ENCODE data around the gene LSM12. TPM values are rescaled to one million over a fixed set of nuclear protein-coding genes. Genes with fewer than 3 reads are reported as not detected.
A peak's percentile ranks its signal among the peaks of the same experiment; 100 is the strongest.
"Not testable (repeated sequence)": the region's sequence is repeated elsewhere in the genome, so short reads cannot be mapped to it uniquely, and the experiment has no call there.

The LSM12 gene
- polyA plus RNA-seq, 1 experiment: 57.5 TPM

DNA sequence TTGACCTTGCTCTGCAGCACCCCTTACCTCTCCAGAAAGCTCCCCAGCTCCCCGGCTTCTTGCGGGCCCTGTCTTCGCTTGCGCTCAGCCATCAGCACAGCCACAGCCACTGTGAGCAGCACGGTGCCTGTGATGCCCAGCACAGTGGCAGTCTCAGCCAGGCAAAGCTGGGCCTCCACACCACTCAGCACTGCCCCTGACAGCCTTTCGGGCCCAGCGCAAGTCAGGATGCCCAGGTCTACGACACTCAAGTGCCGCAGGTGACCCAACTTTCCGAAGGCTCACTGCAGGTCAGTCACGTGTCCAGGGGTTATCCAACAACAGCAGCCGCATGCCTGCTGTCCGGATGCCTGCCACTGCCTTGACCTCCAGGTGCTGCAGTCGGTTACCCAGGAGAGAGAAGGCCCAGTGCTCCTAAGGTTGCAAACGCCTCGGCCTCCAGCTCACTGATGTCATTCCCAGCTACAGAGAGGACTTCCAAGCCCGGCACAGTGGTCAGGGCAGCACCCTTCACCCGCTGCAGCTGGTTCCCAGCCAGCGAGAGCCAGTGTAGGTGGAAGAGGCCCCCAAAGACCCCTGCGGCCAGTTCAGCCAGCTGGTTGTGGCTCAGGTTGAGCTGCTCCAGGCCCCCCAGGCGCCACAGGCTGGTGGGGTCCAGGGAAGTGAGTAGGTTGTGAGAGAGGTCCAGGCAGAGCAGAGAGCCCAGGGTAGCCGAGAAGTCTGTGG is 42.8 kb downstream of the LSM12 start:
- H3K27ac ChIP-seq (ENCODE audit: low read depth, low read length): no peak overlapping the region
- no peaks in the 10 kb centered on the region; the same call in 1 of the 2 replicates for H3K9me3 ChIP-seq (ENCODE audit: control insufficient read depth, insufficient read depth, low read length)
- TF ChIP-seq, protein P1, sequence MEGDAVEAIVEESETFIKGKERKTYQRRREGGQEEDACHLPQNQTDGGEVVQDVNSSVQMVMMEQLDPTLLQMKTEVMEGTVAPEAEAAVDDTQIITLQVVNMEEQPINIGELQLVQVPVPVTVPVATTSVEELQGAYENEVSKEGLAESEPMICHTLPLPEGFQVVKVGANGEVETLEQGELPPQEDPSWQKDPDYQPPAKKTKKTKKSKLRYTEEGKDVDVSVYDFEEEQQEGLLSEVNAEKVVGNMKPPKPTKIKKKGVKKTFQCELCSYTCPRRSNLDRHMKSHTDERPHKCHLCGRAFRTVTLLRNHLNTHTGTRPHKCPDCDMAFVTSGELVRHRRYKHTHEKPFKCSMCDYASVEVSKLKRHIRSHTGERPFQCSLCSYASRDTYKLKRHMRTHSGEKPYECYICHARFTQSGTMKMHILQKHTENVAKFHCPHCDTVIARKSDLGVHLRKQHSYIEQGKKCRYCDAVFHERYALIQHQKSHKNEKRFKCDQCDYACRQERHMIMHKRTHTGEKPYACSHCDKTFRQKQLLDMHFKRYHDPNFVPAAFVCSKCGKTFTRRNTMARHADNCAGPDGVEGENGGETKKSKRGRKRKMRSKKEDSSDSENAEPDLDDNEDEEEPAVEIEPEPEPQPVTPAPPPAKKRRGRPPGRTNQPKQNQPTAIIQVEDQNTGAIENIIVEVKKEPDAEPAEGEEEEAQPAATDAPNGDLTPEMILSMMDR (IDR thresholded peaks at IDR 0.05; ENCODE audit: low read depth, low read length): no peak
- no peak for DNase-seq (ENCODE audit: low read depth, low spot score)
- ChIA-PET CTCF (no interaction called here), POLR2A (no interaction called here)
- H3K4me3 ChIP-seq (ENCODE audit: low read depth, low read length): no peak overlapping the region
- H3K27me3 ChIP-seq (ENCODE audit: control insufficient read depth, insufficient read depth, low read length): no peaks in the 10 kb centered on the region

DNA sequence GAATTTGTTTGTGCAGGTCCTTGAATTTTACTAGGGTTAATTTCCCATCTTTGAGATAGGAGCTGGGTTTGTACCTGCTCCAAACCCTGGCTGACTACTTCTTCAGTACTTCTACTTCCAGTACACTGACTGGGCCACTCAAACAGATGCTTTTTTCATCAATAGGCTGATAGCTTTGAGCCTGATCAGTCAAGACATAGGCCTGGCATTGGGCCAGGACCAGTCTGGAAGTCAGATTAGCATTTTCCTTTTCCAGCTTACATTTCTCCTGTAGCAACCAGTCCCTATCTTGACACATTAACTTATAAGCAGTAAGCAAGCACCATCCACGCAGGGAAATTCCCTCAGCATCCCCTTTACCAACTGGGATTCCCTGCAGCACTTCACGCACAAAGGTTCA is 44.2 kb downstream of the LSM12 start:
- CTCF ChIA-PET: interaction anchor here (0.8 kb wide), 1 partner anchor 79 kb away, joined by 4 read pairs; no protein-coding TSS in a partner anchor
- no peak for DNase-seq (ENCODE audit: low read depth, low spot score)

DNA sequence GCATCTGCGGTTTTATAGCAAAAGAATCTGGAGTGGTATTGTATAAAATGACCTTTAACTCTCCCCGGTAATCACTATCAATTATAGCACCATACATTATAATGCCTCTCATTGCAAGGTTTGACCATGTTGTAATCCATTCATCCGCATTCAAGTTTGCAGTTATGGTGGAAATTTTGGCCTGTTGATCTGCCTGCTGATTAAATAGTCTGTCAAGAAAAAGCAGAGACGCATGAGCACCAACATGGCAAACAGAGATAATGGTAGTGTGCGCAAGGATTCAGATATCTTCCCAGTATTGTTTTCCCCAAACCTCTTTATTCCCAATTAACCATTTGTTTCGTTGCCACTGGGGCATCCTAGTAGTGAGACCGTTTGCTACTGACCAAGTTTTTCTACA is 45.2 kb downstream of the LSM12 start:
- DNase-seq (ENCODE audit: low read depth, low spot score); H3K27ac ChIP-seq (ENCODE audit: low read depth, low read length); H3K4me3 ChIP-seq (ENCODE audit: low read depth, low read length); CTCF ChIA-PET; H3K9me3 ChIP-seq (ENCODE audit: control insufficient read depth, insufficient read depth, low read length); POLR2A ChIA-PET; H3K27me3 ChIP-seq (ENCODE audit: control insufficient read depth, insufficient read depth, low read length): not testable (repeated sequence)

More for the DNA sequence above, 44.2 kb downstream of the LSM12 start:
- no peaks in the 10 kb centered on the region for H3K27me3 ChIP-seq (ENCODE audit: control insufficient read depth, insufficient read depth, low read length)
- no peaks in the 10 kb centered on the region; the same call in 1 of the 2 replicates for H3K9me3 ChIP-seq (ENCODE audit: control insufficient read depth, insufficient read depth, low read length)
- POLR2A ChIA-PET: no interaction called here
- no peak overlapping the region for H3K27ac ChIP-seq (ENCODE audit: low read depth, low read length)
- TF ChIP-seq, protein P1 (IDR thresholded peaks at IDR 0.05; ENCODE audit: low read depth, low read length): no peak
- no peak overlapping the region for H3K4me3 ChIP-seq (ENCODE audit: low read depth, low read length)

DNA sequence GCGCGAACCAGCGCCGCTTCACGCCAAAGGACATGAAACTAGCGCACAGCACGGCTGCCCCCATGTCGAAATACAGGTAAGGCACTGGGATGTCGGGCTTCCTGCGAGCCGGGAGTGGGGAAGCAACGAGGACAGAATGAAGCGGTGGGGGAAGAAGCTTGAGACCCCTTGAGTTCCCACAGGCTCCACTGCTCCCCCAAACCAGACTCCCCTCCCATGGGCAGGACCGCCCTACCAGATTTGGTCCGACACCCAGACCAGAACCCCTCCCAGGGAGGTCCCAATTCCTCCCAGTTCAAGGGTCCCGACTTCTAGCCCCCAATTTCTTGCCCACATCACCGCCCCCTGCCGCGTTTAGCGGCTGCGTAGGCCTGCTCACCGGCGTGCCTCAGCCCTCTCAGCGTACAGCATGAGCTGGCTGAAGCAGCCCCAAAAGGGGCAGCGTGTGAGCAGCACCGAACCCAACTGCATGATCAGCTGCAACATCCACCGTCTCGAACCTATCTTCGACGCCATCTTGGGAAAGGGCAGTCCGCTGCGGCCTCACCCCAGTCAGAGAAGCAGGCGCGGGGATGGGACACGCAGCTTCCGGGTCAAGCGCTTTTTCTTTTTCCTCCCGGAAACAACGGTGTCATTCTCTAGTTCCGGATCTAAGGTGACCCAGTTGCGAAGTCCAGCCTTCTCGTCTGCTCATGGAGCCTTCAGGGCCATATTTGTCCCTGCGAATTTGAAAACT is 51.9 kb downstream of the LSM12 start, which contains the start of gene TMEM101:
TSS of gene TMEM101 (minus strand) at position 527 of the 736 bp plus-strand sequence. CDS start at position 516, 11 bp downstream.
- peak within 1 kb of the TSS; percentile 89 for H3K27ac ChIP-seq (ENCODE audit: low read depth, low read length)
- H3K4me3 ChIP-seq (ENCODE audit: low read depth, low read length): peak within 1 kb of the TSS; percentile 93
- H3K27me3 ChIP-seq (ENCODE audit: control insufficient read depth, insufficient read depth, low read length): no peaks in the 10 kb centered on the region
- TF ChIP-seq, protein P1 (IDR thresholded peaks at IDR 0.05; ENCODE audit: low read depth, low read length): no peak
- ChIA-PET CTCF (interaction anchor here (0.5 to 2.2 kb wide), 2 partner anchors 71 to 1935 kb away, joined by 3 to 5 read pairs; no protein-coding TSS in a partner anchor), POLR2A (interaction anchor here (0.5 to 1.2 kb wide), 5 partner anchors 12 to 169 kb away, joined by 3 to 9 read pairs (median 4); no protein-coding TSS in a partner anchor)
- peak; percentile 88 for DNase-seq (ENCODE audit: low read depth, low spot score)
- peaks cover 3% of the 10 kb centered on the region; the same call in 1 of the 2 replicates for H3K9me3 ChIP-seq (ENCODE audit: control insufficient read depth, insufficient read depth, low read length)

DNA sequence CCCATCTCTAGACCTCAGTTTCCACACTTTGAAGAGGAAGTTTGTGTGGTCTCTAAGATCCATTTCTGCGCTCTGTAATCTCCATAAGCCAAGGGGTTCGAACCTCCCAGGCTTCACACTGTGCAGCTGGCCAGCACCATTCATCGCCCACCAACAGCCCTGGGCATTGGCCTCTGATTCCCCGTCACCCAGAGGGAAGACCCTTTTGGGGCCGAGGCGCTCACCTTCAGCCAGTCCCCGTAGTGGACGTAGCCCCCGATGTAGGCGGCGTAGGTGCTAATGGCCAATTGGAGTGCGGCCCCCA is 52.4 kb downstream of the LSM12 start:
- CTCF ChIA-PET: no interaction called here
- Histone ChIP-seq H3K9me3 (ENCODE audit: control insufficient read depth, insufficient read depth, low read length) (peaks cover 3% of the 10 kb centered on the region; the same call in 1 of the 2 replicates), H3K27me3 (ENCODE audit: control insufficient read depth, insufficient read depth, low read length) (no peaks in the 10 kb centered on the region), H3K4me3 (ENCODE audit: low read depth, low read length) (peak overlapping the region; percentile 93), H3K27ac (ENCODE audit: low read depth, low read length) (peak overlapping the region; percentile 89)
- POLR2A ChIA-PET: interaction anchor here (1.2 kb wide), 1 partner anchor 29 kb away, joined by 9 read pairs; no protein-coding TSS in a partner anchor
- TF ChIP-seq, protein P1 (IDR thresholded peaks at IDR 0.05; ENCODE audit: low read depth, low read length): no peak
- DNase-seq (ENCODE audit: low read depth, low spot score): no peak

All from AG04450 (cell line).